Calu3 (cell line): ENCODE data around the gene CACNA1G. TPM values are rescaled to one million over a fixed set of nuclear protein-coding genes. Genes with fewer than 3 reads are reported as not detected.

Experiments
- BruUV-seq: library from RNA; stranded (reverse); fragments of 400-500 nt; replicated peaks from 2 replicates; lab custom pipeline; 2021; lab: Mats Ljungman, UMichigan
- CTCF ChIA-PET: fragments of 300-600 bp; sonication (Branson Sonifier 250); formaldehyde crosslinking; loops from one replicate; lab custom pipeline; 2022; ENCODE audit warnings: antibody characterized with exemption; lab: Charles Lee
- DNase-seq: peaks from one replicate; pipeline ENCODE4 v3.0.0; 2022
- H3K27ac Mint-ChIP-seq: one replicate; pipeline ENCODE4 v1.8.0; 2022; ENCODE audit warnings: mixed read lengths; ENCODE audit not compliant: unreplicated experiment
- H3K27me3 Mint-ChIP-seq: one replicate; pipeline ENCODE4 v1.8.0; 2022; ENCODE audit warnings: mixed read lengths; ENCODE audit not compliant: unreplicated experiment
- H3K36me3 Mint-ChIP-seq: one replicate; pipeline ENCODE4 v1.8.0; 2022; ENCODE audit warnings: mild to moderate bottlenecking, moderate library complexity, mixed read lengths; ENCODE audit not compliant: insufficient read depth, unreplicated experiment
- H3K4me1 Mint-ChIP-seq: one replicate; pipeline ENCODE4 v1.8.0; 2022; ENCODE audit warnings: mild to moderate bottlenecking, low read depth, mixed read lengths; ENCODE audit not compliant: unreplicated experiment
- H3K4me3 Mint-ChIP-seq: one replicate; pipeline ENCODE4 v1.8.0; 2022; ENCODE audit warnings: mild to moderate bottlenecking, low read depth, moderate library complexity, mixed read lengths; ENCODE audit not compliant: unreplicated experiment
- H3K9me3 Mint-ChIP-seq: one replicate; pipeline ENCODE4 v1.8.0; 2022; ENCODE audit warnings: low read depth, mixed read lengths; ENCODE audit not compliant: unreplicated experiment
- CTCF ChIP-seq: fragments of 200-600 bp; IDR thresholded peaks from one replicate; pipeline ENCODE4 v1.8.0; 2022; ENCODE audit warnings: antibody characterized with exemption; ENCODE audit not compliant: unreplicated experiment
- intact Hi-C: fragments of 100-400 bp; cut with micrococcal nuclease; formaldehyde crosslinking; loops from one replicate; pipeline ENCODE4 v1.10.0; 2022; ENCODE audit not compliant: unreplicated experiment
- total RNA-seq: library from RNA; stranded (reverse); gene quantifications from 2 replicates; pipeline ENCODE4 v1.2.3, GENCODE V29; 2022

Gene CACNA1G
- total RNA-seq, 1 experiment from 2014 or later = not detected

- intact Hi-C loops = no loop called here
- Mint-ChIP-seq H3K27ac (no peak overlapping the region), H3K36me3 (no peaks in the 10 kb centered on the region), H3K4me3 (no peak overlapping the region), H3K9me3 (no peaks in the 10 kb centered on the region), H3K27me3 (peaks cover 70% of the 10 kb centered on the region), H3K4me1 (peaks cover 9% of the 10 kb centered on the region)
- BruUV-seq = no TSS peak
- CTCF ChIA-PET = interaction anchor here (4.3 kb wide), 1 partner anchor 9 kb away, joined by 22 read pairs; no protein-coding TSS in a partner anchor
- TF ChIP-seq CTCF = no peak
- no peak for DNase-seq
These were observed 57.8 kb downstream of the CACNA1G start for GRCh38 chr17:50618300-50618699.

- no peak for DNase-seq
- CTCF ChIA-PET = interaction anchor here (0.5 to 2.0 kb wide), 2 partner anchors 9 to 399 kb away, joined by 3 to 7 read pairs; no protein-coding TSS in a partner anchor
- TF ChIP-seq CTCF = no peak
- peaks cover 9% of the 10 kb centered on the region for H3K4me1 Mint-ChIP-seq
- peaks cover 68% of the 10 kb centered on the region for H3K27me3 Mint-ChIP-seq
- intact Hi-C loops = no loop called here
- BruUV-seq = no TSS peak
- no peak overlapping the region for H3K4me3 Mint-ChIP-seq
- H3K27ac Mint-ChIP-seq = no peak overlapping the region
- H3K36me3 Mint-ChIP-seq = no peaks in the 10 kb centered on the region
- H3K9me3 Mint-ChIP-seq = no peaks in the 10 kb centered on the region
These were observed 58.4 kb downstream of the CACNA1G start for GRCh38 chr17:50618941-50619340.

GRCh38 chr17:50619489-50619888 is 59.0 kb downstream of the CACNA1G start:
- TF ChIP-seq CTCF = no peak
- no TSS peak for BruUV-seq
- intact Hi-C loops = no loop called here
- H3K36me3 Mint-ChIP-seq = no peaks in the 10 kb centered on the region
- CTCF ChIA-PET = interaction anchor here (0.5 to 2.0 kb wide), 3 partner anchors 9 to 398 kb away, joined by 3 to 7 read pairs (median 4); no protein-coding TSS in a partner anchor
- DNase-seq = no peak
- H3K4me3 Mint-ChIP-seq = no peak overlapping the region
- H3K27ac Mint-ChIP-seq = no peak overlapping the region
- H3K9me3 Mint-ChIP-seq = no peaks in the 10 kb centered on the region
- H3K4me1 Mint-ChIP-seq = peaks cover 9% of the 10 kb centered on the region
- peaks cover 62% of the 10 kb centered on the region for H3K27me3 Mint-ChIP-seq

- DNase-seq = no peak
- TF ChIP-seq CTCF = no peak
- Mint-ChIP-seq H3K9me3 (no peaks in the 10 kb centered on the region), H3K4me3 (no peak overlapping the region), H3K27me3 (peaks cover 55% of the 10 kb centered on the region), H3K27ac (no peak overlapping the region), H3K4me1 (peaks cover 9% of the 10 kb centered on the region), H3K36me3 (no peaks in the 10 kb centered on the region)
- CTCF ChIA-PET = interaction anchor here (2.0 kb wide), 1 partner anchor 8 kb away, joined by 7 read pairs; no protein-coding TSS in a partner anchor
- intact Hi-C loops = no loop called here
- no TSS peak for BruUV-seq
These were observed 59.7 kb downstream of the CACNA1G start for GRCh38 chr17:50620237-50620636.
